OCI-LY1 (cell line): ENCODE data around the gene CYP26A1.

Experiments
- CTCF ChIP-seq: fragments of 200-600 bp; sonication (generic), shearing (Covaris generic); IDR thresholded peaks from 2 replicates; pipeline ENCODE4 v1.5.1; 2017; ENCODE audit warnings: mild to moderate bottlenecking, antibody characterized with exemption, low read length, moderate library complexity, mixed read lengths
- EZH2 ChIP-seq: fragments of 200-600 bp; sonication (generic), shearing (Covaris generic); IDR thresholded peaks from 2 replicates; pipeline ENCODE4 v1.8.0; 2017; ENCODE audit warnings: borderline replicate concordance, mixed run types, mild to moderate bottlenecking, antibody characterized with exemption, low read length, moderate library complexity, mixed read lengths

- TF ChIP-seq CTCF (no peak), EZH2 (no peak)
Measured at GRCh38 chr10:93075369-93076221, 1.9 kb downstream of the CYP26A1 start.
